GM12865 (cell line): ENCODE measurements around the gene CADM1.

Experiments
- DNase-seq: peaks from one replicate; pipeline ENCODE4 v3.0.0; 2010; ENCODE audit warnings: low read depth
- H3K4me3 ChIP-seq: 2 replicates; pipeline ENCODE4 v1.5.1; 2011; ENCODE audit warnings: mild to moderate bottlenecking, low read depth, low read length, control low read depth
- TF ChIP-seq, protein P1 (sequence below): IDR thresholded peaks from 2 replicates; pipeline ENCODE4 v1.5.1; 2011; ENCODE audit warnings: low read length, control low read depth, low read depth, inconsistent platforms; ENCODE audit not compliant: insufficient read depth; ENCODE audit errors: missing control alignments

CADM1 gene

DNA sequence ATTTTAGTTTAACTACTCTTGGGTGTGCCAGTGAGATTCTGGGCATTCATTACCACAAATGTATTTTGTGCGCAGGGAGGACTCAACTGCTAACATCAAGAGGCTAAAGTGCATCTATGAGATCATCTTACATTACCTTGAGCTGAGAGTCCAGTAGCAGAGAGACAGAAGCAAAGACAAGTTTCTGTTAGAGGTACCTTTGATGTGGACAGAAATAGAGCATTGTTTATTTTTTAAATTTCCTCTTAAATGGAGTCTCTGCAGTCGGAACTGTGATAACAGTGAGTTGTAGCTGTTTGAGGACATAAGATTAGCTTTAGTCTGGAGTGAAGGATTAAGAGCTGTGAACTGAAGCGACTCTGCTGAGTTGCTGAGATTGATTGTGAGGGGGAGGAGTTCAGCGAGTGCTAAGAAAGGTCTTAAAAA, 297.0 kb downstream of the CADM1 start:
- H3K4me3 ChIP-seq: no peak overlapping the region
- no peak for DNase-seq
- TF ChIP-seq, protein P1, sequence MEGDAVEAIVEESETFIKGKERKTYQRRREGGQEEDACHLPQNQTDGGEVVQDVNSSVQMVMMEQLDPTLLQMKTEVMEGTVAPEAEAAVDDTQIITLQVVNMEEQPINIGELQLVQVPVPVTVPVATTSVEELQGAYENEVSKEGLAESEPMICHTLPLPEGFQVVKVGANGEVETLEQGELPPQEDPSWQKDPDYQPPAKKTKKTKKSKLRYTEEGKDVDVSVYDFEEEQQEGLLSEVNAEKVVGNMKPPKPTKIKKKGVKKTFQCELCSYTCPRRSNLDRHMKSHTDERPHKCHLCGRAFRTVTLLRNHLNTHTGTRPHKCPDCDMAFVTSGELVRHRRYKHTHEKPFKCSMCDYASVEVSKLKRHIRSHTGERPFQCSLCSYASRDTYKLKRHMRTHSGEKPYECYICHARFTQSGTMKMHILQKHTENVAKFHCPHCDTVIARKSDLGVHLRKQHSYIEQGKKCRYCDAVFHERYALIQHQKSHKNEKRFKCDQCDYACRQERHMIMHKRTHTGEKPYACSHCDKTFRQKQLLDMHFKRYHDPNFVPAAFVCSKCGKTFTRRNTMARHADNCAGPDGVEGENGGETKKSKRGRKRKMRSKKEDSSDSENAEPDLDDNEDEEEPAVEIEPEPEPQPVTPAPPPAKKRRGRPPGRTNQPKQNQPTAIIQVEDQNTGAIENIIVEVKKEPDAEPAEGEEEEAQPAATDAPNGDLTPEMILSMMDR: no peak

DNA sequence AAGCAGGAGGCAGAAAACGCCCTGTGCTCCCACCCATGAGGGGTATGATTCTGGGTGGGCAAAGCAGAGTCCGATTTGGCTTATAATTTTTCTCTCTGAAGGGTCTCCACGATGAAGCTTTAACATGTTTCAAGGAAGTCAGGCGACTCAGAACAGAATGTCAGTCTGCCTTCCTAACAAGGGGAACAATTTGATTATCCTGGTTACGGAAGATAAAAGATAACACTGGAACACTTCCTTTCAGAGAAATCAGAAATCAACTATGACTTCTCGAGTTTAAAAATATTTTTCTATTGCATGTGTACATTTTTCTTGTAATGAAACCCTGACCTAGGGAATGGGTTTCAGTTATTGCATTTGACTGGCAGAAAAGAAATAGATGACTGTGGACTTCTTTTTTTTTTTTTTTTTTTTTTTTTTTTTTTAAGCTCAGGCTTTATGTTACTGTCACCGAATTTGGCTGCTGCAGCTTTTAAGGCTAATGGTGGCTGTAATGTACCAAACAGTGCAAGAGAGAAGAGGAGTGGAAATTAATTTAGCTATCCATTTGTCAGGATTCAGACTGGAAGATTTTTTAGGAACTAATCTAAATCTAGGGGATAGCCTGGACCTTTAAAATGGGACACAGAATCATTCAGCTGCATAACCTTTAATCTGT, 297.7 kb downstream of the CADM1 start:
- no peak overlapping the region for H3K4me3 ChIP-seq

DNA sequence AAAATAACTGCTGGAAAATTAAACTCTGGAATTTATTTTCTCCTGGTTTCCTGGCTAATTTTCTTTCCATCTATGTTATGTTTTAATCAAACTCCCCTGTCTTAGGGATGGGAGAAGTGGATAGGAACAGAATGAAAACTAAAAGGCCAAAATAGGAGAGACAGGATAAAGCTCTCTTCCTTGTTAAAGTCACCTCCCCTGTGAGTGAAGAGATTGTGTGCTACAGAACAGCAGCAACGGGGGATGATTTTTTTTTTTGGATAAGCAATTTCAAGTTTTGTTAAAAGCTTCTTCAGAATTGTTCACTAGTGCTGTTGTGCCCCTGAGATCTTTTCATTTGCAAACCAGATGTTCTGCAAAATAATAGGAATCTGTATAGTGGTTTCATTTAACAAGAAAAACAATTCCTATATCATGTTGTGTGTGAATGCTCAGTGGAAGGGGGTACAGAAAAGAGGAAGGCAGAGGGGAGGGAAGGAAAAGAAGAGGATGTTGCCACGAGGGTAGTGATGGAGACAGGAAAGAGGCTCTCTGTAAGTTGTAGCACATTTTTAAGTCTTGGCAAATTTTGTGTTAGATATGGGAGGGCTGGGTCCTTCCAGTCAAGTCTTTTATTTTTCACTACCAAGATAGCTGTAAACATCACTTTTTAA, 301.2 kb downstream of the CADM1 start:
- no peak for DNase-seq
- H3K4me3 ChIP-seq: no peak overlapping the region
- TF ChIP-seq, protein P1: no peak

More for the DNA sequence above, 297.7 kb downstream of the CADM1 start:
- DNase-seq: no peak
- TF ChIP-seq, protein P1: no peak

DNA sequence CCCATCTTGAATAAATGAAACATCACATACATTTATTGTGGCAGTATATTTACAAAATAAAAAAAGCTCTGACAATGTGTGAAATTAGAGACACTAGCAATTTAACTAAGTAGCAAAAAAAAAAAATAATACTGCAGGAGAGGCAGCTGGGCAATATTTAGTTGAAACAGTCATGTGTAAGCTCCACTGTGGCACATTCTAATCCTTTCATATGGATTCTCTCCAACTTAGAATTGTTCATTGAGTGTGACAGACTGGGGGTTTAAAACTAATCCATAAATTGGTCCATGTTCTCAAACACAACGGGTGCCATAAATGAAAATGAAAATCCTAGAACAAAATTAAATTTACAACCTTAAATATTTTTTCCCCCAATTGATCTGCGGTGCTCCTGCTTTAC, 302.1 kb downstream of the CADM1 start:
- no peak overlapping the region for H3K4me3 ChIP-seq
- DNase-seq: no peak
- TF ChIP-seq, protein P1: no peak

DNA sequence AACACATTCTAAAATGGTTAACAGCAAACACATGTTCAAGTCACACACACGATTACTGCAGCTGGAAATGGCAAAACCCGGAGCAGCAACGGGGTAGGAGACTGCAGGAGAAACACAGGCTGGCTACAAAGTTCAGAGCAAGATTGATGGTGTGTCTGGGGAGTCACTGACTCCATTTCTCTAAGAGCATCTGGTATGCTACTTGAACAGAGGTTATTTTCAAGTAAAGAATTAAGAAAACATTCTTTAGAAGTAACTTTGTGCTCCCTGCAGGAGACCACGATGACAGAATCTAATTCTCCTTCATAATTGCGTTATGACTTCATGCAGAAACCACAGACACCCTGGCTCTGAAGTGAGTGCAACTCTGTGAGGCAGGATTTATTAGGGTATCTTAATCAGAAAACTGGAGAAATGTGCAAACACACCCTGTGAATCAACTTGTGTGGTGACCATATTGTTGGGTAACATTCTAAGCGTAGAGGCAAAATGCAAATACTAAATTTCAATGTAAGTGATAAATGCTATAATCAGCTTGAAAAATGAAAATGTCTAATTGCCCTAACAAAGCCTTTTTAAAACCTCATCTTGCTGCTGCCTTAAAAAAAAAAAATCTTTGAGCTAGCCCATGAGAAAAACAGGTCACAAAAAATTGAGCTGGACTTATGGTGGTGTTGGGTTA, 303.0 kb downstream of the CADM1 start:
- no peak overlapping the region for H3K4me3 ChIP-seq
- no peak for DNase-seq
- TF ChIP-seq, protein P1: no peak

DNA sequence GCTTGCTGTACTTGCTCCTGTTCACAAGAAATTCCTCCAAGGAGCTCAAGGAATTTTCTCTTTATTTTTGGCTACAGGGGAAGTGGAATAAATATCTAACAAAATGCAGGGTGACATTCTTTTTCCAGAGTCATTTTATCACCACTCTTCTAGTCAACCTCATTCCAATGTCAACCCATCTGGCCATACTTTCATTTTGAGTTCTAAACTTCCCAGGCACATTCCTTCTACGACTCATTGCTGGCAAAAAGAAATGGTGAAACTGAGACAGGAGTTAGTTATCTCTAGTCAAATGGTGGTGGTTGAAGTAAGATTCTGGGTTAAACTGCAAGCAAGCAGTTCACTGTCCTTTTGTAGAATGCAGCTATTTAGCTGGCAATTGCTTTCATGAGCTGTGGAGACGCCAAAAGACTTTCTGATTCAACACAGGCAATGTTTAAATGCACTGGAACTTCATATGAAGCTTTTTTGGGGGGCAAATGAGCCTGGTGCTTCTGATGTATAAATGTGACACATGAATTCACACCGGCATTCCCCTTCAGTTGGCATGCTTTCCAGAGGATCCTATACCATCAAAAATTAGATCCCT, 304.6 kb downstream of the CADM1 start:
- no peak overlapping the region for H3K4me3 ChIP-seq
- DNase-seq: no peak
- TF ChIP-seq, protein P1: no peak
